ENCODE results near the gene FPR3. TPM values are rescaled to one million over a fixed set of nuclear protein-coding genes. Genes with fewer than 3 reads are reported as not detected.

The FPR3 gene
- polyA plus RNA-seq, 2 of the 4 experiments (the other 2 are of a cell fraction) = not detected

DNA sequence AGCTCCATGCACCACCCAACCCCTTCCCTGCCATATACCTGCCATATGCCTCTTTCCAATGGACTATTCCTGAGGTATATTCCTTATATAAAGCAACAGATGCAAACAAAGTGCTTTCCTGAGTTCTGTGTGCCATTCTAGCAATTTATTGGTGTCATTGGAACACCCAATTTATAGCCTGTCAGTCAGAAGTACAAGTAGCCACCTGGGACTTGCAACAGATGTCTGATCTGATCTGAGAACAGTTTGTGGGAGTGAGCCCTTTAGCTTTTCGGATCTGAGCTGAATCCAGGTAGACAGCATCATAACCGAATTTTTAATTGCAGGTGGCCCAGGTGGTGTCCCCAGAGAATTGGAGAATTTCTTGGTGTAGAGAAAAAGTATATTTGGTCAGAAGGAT is 963 bp upstream of the FPR3 start:
- H3K27ac ChIP-seq = no peak overlapping the region

DNA sequence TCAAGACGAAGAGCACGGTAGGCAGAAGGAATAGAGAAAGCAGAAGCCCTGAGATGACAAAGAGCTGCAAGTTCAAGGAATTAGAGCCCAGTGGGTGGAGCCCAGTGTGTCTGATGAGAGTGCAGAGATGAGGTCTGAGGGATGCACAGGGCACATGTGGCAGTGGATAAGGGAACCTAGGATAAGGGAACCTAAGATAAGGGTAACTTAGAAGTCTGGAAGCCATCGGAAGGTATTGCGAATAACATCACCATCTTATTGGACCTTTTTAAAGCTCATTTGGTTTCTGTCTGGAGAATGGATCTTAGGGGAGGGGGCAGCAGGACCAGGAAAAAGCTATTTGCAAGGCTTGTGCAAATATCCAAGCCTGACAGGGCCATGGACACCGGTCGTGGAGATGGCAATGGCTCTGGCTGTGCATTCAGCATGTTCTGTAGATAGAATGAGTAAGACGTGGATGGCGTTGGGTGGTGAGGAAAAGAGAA is 1.3 kb downstream of the FPR3 start:
- no peak overlapping the region for H3K4me3 ChIP-seq
- ChIA-PET CTCF (interaction anchor here (0.6 to 1.3 kb wide), 3 partner anchors 12 to 80 kb away, joined by 3 to 4 read pairs (median 3); no protein-coding TSS in a partner anchor), POLR2A (no interaction called here)
- ATAC-seq (no peak), DNase-seq (ENCODE audit: low read depth in 1 of 2, low spot score in 1 of 2) (no peak), FAIRE-seq (no peak)
- no peak overlapping the region for H3K4me2 ChIP-seq
- H3K4me1 ChIP-seq = no peaks in the 10 kb centered on the region
- TF ChIP-seq ESRRA (IDR thresholded peaks at IDR 0.05; ENCODE audit: borderline replicate concordance, low read length) = no peak
- peaks cover 59% of the 10 kb centered on the region for H3K9me3 ChIP-seq
- 19% methylated on average over 8 of the region's 8 CpGs for WGBS (ENCODE audit: missing lambda C conversion rate)
- no peak overlapping the region for H3K27ac ChIP-seq

More for the DNA sequence above, 963 bp upstream of the FPR3 start:
- TF ChIP-seq ESRRA (IDR thresholded peaks at IDR 0.05; ENCODE audit: borderline replicate concordance, low read length) (no peak), FOXS1 (CRISPR knock-in tag; IDR thresholded peaks at IDR 0.05) (no peak), SMC3 (IDR thresholded peaks at IDR 0.05) (no peak), HEYL (CRISPR knock-in tag; IDR thresholded peaks at IDR 0.05) (no peak), NPAS2 (CRISPR knock-in tag; IDR thresholded peaks at IDR 0.05; ENCODE audit: borderline replicate concordance) (no peak), NFE2L2 (conservative IDR thresholded peaks at IDR 0.05; ENCODE audit: low read length) (no peak), ZSCAN20 (CRISPR knock-in tag; IDR thresholded peaks at IDR 0.05) (no peak), ZNF302 (CRISPR knock-in tag; IDR thresholded peaks at IDR 0.05) (no peak), RAD21 (conservative IDR thresholded peaks at IDR 0.05 in 1 of 2, IDR thresholded peaks at IDR 0.05 in 1 of 2) (no peak), RCOR1 (IDR thresholded peaks at IDR 0.05; ENCODE audit: low read depth, low read length) (no peak), RFX5 (IDR thresholded peaks at IDR 0.05) (no peak), CBX2 (IDR thresholded peaks at IDR 0.05; ENCODE audit: borderline replicate concordance, low read depth) (no peak), TFCP2L1 (CRISPR knock-in tag; IDR thresholded peaks at IDR 0.05) (no peak), HOXB5 (CRISPR knock-in tag; IDR thresholded peaks at IDR 0.05) (no peak)
- TF ChIP-seq, protein P1, sequence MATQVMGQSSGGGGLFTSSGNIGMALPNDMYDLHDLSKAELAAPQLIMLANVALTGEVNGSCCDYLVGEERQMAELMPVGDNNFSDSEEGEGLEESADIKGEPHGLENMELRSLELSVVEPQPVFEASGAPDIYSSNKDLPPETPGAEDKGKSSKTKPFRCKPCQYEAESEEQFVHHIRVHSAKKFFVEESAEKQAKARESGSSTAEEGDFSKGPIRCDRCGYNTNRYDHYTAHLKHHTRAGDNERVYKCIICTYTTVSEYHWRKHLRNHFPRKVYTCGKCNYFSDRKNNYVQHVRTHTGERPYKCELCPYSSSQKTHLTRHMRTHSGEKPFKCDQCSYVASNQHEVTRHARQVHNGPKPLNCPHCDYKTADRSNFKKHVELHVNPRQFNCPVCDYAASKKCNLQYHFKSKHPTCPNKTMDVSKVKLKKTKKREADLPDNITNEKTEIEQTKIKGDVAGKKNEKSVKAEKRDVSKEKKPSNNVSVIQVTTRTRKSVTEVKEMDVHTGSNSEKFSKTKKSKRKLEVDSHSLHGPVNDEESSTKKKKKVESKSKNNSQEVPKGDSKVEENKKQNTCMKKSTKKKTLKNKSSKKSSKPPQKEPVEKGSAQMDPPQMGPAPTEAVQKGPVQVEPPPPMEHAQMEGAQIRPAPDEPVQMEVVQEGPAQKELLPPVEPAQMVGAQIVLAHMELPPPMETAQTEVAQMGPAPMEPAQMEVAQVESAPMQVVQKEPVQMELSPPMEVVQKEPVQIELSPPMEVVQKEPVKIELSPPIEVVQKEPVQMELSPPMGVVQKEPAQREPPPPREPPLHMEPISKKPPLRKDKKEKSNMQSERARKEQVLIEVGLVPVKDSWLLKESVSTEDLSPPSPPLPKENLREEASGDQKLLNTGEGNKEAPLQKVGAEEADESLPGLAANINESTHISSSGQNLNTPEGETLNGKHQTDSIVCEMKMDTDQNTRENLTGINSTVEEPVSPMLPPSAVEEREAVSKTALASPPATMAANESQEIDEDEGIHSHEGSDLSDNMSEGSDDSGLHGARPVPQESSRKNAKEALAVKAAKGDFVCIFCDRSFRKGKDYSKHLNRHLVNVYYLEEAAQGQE (IDR thresholded peaks at IDR 0.05) = no peak
- TF ChIP-seq, protein P2, sequence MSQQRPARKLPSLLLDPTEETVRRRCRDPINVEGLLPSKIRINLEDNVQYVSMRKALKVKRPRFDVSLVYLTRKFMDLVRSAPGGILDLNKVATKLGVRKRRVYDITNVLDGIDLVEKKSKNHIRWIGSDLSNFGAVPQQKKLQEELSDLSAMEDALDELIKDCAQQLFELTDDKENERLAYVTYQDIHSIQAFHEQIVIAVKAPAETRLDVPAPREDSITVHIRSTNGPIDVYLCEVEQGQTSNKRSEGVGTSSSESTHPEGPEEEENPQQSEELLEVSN (IDR thresholded peaks at IDR 0.05; ENCODE audit: borderline replicate concordance, low read depth) = no peak
- TF ChIP-seq, protein P3, sequence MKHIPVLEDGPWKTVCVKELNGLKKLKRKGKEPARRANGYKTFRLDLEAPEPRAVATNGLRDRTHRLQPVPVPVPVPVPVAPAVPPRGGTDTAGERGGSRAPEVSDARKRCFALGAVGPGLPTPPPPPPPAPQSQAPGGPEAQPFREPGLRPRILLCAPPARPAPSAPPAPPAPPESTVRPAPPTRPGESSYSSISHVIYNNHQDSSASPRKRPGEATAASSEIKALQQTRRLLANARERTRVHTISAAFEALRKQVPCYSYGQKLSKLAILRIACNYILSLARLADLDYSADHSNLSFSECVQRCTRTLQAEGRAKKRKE (CRISPR knock-in tag; IDR thresholded peaks at IDR 0.05; ENCODE audit: low read depth) = no peak
- TF ChIP-seq, protein P4, sequence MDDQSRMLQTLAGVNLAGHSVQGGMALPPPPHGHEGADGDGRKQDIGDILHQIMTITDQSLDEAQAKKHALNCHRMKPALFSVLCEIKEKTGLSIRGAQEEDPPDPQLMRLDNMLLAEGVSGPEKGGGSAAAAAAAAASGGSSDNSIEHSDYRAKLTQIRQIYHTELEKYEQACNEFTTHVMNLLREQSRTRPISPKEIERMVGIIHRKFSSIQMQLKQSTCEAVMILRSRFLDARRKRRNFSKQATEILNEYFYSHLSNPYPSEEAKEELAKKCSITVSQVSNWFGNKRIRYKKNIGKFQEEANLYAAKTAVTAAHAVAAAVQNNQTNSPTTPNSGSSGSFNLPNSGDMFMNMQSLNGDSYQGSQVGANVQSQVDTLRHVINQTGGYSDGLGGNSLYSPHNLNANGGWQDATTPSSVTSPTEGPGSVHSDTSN (IDR thresholded peaks at IDR 0.05) = no peak
- TF ChIP-seq, protein P5, sequence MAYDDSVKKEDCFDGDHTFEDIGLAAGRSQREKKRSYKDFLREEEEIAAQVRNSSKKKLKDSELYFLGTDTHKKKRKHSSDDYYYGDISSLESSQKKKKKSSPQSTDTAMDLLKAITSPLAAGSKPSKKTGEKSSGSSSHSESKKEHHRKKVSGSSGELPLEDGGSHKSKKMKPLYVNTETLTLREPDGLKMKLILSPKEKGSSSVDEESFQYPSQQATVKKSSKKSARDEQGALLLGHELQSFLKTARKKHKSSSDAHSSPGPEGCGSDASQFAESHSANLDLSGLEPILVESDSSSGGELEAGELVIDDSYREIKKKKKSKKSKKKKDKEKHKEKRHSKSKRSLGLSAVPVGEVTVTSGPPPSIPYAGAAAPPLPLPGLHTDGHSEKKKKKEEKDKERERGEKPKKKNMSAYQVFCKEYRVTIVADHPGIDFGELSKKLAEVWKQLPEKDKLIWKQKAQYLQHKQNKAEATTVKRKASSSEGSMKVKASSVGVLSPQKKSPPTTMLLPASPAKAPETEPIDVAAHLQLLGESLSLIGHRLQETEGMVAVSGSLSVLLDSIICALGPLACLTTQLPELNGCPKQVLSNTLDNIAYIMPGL (CRISPR knock-in tag; IDR thresholded peaks at IDR 0.05; ENCODE audit: borderline replicate concordance) = no peak
- ATAC-seq (no peak), DNase-seq (ENCODE audit: low read depth in 1 of 2, low spot score in 1 of 2) (no peak), FAIRE-seq (no peak)
- ChIA-PET POLR2A (no interaction called here), CTCF (no interaction called here)
- H3K4me3 ChIP-seq = no peak overlapping the region
- H3K4me1 ChIP-seq = no peaks in the 10 kb centered on the region
- WGBS (ENCODE audit: missing lambda C conversion rate) = 2% methylated on average over 2 of the region's 2 CpGs
- H3K9me3 ChIP-seq = peaks cover 62% of the 10 kb centered on the region
- no peak overlapping the region for H3K4me2 ChIP-seq

All from A549 (cell line).